Measurements from ENCODE around the gene MEIS3.

- TF ChIP-seq PHB2 (IDR thresholded peaks at IDR 0.05; ENCODE audit: low read depth) (no peak), FOXA1 (IDR thresholded peaks at IDR 0.05; ENCODE audit: borderline replicate concordance) (no peak), DPF2 (IDR thresholded peaks at IDR 0.05) (no peak), KAT7 (CRISPR knock-in tag; IDR thresholded peaks at IDR 0.05; ENCODE audit: borderline replicate concordance) (no peak), POLR2A (conservative IDR thresholded peaks at IDR 0.05) (no peak), EZH2 (IDR thresholded peaks at IDR 0.05; ENCODE audit: borderline replicate concordance, low read depth, low read length) (no peak), NFE2 (IDR thresholded peaks at IDR 0.05; ENCODE audit: low read depth) (no peak), CHD4 (IDR thresholded peaks at IDR 0.05; ENCODE audit: insufficient read depth, insufficient replicate concordance, low read depth, low read length, poor library complexity, severe bottlenecking) (no peak), FOS (IDR thresholded peaks at IDR 0.05; ENCODE audit: extremely low read depth, insufficient read length) (no peak)
- TF ChIP-seq, protein P1, sequence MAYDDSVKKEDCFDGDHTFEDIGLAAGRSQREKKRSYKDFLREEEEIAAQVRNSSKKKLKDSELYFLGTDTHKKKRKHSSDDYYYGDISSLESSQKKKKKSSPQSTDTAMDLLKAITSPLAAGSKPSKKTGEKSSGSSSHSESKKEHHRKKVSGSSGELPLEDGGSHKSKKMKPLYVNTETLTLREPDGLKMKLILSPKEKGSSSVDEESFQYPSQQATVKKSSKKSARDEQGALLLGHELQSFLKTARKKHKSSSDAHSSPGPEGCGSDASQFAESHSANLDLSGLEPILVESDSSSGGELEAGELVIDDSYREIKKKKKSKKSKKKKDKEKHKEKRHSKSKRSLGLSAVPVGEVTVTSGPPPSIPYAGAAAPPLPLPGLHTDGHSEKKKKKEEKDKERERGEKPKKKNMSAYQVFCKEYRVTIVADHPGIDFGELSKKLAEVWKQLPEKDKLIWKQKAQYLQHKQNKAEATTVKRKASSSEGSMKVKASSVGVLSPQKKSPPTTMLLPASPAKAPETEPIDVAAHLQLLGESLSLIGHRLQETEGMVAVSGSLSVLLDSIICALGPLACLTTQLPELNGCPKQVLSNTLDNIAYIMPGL (CRISPR knock-in tag; IDR thresholded peaks at IDR 0.05) = no peak
- TF ChIP-seq, protein P2, sequence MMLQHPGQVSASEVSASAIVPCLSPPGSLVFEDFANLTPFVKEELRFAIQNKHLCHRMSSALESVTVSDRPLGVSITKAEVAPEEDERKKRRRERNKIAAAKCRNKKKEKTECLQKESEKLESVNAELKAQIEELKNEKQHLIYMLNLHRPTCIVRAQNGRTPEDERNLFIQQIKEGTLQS (IDR thresholded peaks at IDR 0.05) = no peak
- TF ChIP-seq, protein P2 (CRISPR knock-in tag; conservative IDR thresholded peaks at IDR 0.05) = no peak
- TF ChIP-seq, protein P3, sequence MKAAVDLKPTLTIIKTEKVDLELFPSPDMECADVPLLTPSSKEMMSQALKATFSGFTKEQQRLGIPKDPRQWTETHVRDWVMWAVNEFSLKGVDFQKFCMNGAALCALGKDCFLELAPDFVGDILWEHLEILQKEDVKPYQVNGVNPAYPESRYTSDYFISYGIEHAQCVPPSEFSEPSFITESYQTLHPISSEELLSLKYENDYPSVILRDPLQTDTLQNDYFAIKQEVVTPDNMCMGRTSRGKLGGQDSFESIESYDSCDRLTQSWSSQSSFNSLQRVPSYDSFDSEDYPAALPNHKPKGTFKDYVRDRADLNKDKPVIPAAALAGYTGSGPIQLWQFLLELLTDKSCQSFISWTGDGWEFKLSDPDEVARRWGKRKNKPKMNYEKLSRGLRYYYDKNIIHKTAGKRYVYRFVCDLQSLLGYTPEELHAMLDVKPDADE (conservative IDR thresholded peaks at IDR 0.05; ENCODE audit: control insufficient read depth, low read depth, low read length) = no peak
Measured at GRCh38 chr19:47434088-47434487, 14.8 kb upstream of the MEIS3 start.
